ENCODE data around the gene PRKCD. TPM values are rescaled to one million over a fixed set of nuclear protein-coding genes. Genes with fewer than 3 reads are reported as not detected.

PRKCD gene
- total RNA-seq, 1 experiment from 2014 or later = 25.2 TPM

GRCh38 chr3:53188136-53188685 is 27.2 kb downstream of the PRKCD start:
- no peak overlapping the region for H3K27ac Mint-ChIP-seq (ENCODE audit: unreplicated experiment)
- H3K9me3 Mint-ChIP-seq (ENCODE audit: low read depth, unreplicated experiment) = no peaks in the 10 kb centered on the region
- no peaks in the 10 kb centered on the region for H3K27me3 Mint-ChIP-seq (ENCODE audit: unreplicated experiment)
- intact Hi-C loops (cut with micrococcal nuclease; ENCODE audit: unreplicated experiment) = no loop called here
- CTCF ChIA-PET = no interaction called here
- no peaks in the 10 kb centered on the region for H3K4me1 Mint-ChIP-seq (ENCODE audit: low read depth, unreplicated experiment)
- peaks cover 16% of the 10 kb centered on the region for H3K36me3 Mint-ChIP-seq (ENCODE audit: insufficient read depth, unreplicated experiment)
- no TSS peak for BruUV-seq (replicated peaks)
- no peak for DNase-seq
- no peak overlapping the region for H3K4me3 Mint-ChIP-seq (ENCODE audit: low read depth, unreplicated experiment)
- no peak for TF ChIP-seq CTCF (IDR thresholded peaks at IDR 0.05; ENCODE audit: unreplicated experiment)

DNA sequence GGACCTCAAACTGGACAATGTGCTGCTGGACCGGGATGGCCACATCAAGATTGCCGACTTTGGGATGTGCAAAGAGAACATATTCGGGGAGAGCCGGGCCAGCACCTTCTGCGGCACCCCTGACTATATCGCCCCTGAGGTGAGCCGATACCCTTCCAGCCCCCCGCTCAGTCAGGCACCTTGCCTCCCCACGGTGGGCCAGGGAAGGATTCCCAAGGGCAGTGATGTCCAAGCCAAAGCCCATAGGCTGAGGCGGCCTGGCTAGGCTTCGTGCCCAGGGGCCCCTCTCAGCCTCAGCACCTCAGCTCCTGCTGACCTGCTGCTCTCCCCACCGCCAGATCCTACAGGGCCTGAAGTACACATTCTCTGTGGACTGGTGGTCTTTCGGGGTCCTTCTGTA is 27.7 kb downstream of the PRKCD start:
- Mint-ChIP-seq H3K27me3 (ENCODE audit: unreplicated experiment) (no peaks in the 10 kb centered on the region), H3K9me3 (ENCODE audit: low read depth, unreplicated experiment) (no peaks in the 10 kb centered on the region), H3K27ac (ENCODE audit: unreplicated experiment) (no peak overlapping the region), H3K4me1 (ENCODE audit: low read depth, unreplicated experiment) (no peaks in the 10 kb centered on the region), H3K36me3 (ENCODE audit: insufficient read depth, unreplicated experiment) (peaks cover 16% of the 10 kb centered on the region), H3K4me3 (ENCODE audit: low read depth, unreplicated experiment) (no peak overlapping the region)
- TF ChIP-seq CTCF (IDR thresholded peaks at IDR 0.05; ENCODE audit: unreplicated experiment) = no peak
- no TSS peak for BruUV-seq (replicated peaks)
- no peak for DNase-seq
- intact Hi-C loops (cut with micrococcal nuclease; ENCODE audit: unreplicated experiment) = no loop called here
- CTCF ChIA-PET = no interaction called here

GRCh38 chr3:53189276-53189675 is 28.3 kb downstream of the PRKCD start:
- Mint-ChIP-seq H3K27me3 (ENCODE audit: unreplicated experiment) (no peaks in the 10 kb centered on the region), H3K4me1 (ENCODE audit: low read depth, unreplicated experiment) (no peaks in the 10 kb centered on the region), H3K27ac (ENCODE audit: unreplicated experiment) (no peak overlapping the region), H3K4me3 (ENCODE audit: low read depth, unreplicated experiment) (no peak overlapping the region), H3K9me3 (ENCODE audit: low read depth, unreplicated experiment) (no peaks in the 10 kb centered on the region), H3K36me3 (ENCODE audit: insufficient read depth, unreplicated experiment) (peaks cover 11% of the 10 kb centered on the region)
- BruUV-seq (replicated peaks) = no TSS peak
- CTCF ChIA-PET = no interaction called here
- no peak for TF ChIP-seq CTCF (IDR thresholded peaks at IDR 0.05; ENCODE audit: unreplicated experiment)
- no peak for DNase-seq
- intact Hi-C loops (cut with micrococcal nuclease; ENCODE audit: unreplicated experiment) = no loop called here

DNA sequence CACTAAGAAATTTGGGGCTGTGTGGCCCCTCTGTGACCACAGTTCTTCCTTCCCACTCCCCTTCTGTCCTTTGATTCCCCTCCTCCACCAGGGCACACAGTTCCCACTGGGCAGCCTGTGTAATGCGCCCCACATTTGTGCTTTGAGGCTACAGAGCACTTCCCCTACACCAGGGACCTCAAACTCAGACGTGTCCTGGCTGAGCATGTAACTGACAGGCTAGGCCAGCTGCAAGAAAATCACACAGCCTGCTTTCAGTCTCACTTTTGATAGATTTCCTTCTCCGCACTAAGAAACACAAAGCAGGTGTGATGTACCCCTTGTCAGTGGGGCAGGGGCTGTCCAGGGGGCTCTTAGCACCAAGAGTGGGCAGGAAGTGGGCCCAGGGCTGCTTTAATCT is 29.6 kb downstream of the PRKCD start:
- Mint-ChIP-seq H3K36me3 (ENCODE audit: insufficient read depth, unreplicated experiment) (peaks cover 14% of the 10 kb centered on the region), H3K27me3 (ENCODE audit: unreplicated experiment) (no peaks in the 10 kb centered on the region), H3K27ac (ENCODE audit: unreplicated experiment) (no peak overlapping the region), H3K9me3 (ENCODE audit: low read depth, unreplicated experiment) (no peaks in the 10 kb centered on the region), H3K4me1 (ENCODE audit: low read depth, unreplicated experiment) (peaks cover 7% of the 10 kb centered on the region), H3K4me3 (ENCODE audit: low read depth, unreplicated experiment) (no peak overlapping the region)
- BruUV-seq (replicated peaks) = no TSS peak
- CTCF ChIA-PET = interaction anchor here (0.6 kb wide), 2 partner anchors 33 to 57 kb away, joined by 3 read pairs; no protein-coding TSS in a partner anchor
- intact Hi-C loops (cut with micrococcal nuclease; ENCODE audit: unreplicated experiment) = no loop called here
- no peak for DNase-seq
- TF ChIP-seq CTCF (IDR thresholded peaks at IDR 0.05; ENCODE audit: unreplicated experiment) = no peak
